A204.1 (cell line): ENCODE results near the gene NXPH3.
A peak's percentile ranks its signal among the peaks of the same experiment; 100 is the strongest.
"Not testable (repeated sequence)": the region's sequence is repeated elsewhere in the genome, so short reads cannot be mapped to it uniquely, and the experiment has no call there.

Experiments
- FAIRE-seq: peaks from 2 replicates; lab custom pipeline; 2012; peaks lifted over from hg19 to GRCh38; lab: Jason Lieb, UNC

Gene NXPH3

GRCh38 chr17:49554694-49555494 lies 20.8 kb upstream of the NXPH3 start:
- FAIRE-seq: no peak

GRCh38 chr17:49555495-49556222 lies 20.0 kb upstream of the NXPH3 start:
- FAIRE-seq: no peak

- FAIRE-seq: no peak
Measured at GRCh38 chr17:49556223-49556943, 19.3 kb upstream of the NXPH3 start.

GRCh38 chr17:49557312-49558024 lies 18.2 kb upstream of the NXPH3 start:
- FAIRE-seq: no peak

- FAIRE-seq: no peak
Measured at GRCh38 chr17:49564638-49565037, 11.0 kb upstream of the NXPH3 start.

GRCh38 chr17:49565948-49566491 lies 9.7 kb upstream of the NXPH3 start:
- FAIRE-seq: no peak

GRCh38 chr17:49566668-49567071 lies 9.0 kb upstream of the NXPH3 start:
- FAIRE-seq: no peak

- no peak for FAIRE-seq
Measured at GRCh38 chr17:49567104-49567521, 8.6 kb upstream of the NXPH3 start.

GRCh38 chr17:49567871-49568694 lies 7.6 kb upstream of the NXPH3 start:
- peak; percentile 14 for FAIRE-seq

- not testable (repeated sequence) for FAIRE-seq
Measured at GRCh38 chr17:49568695-49569047, 7.0 kb upstream of the NXPH3 start.

- FAIRE-seq: no peak
Measured at GRCh38 chr17:49570540-49571242, 5.0 kb upstream of the NXPH3 start.

- no peak for FAIRE-seq
Measured at GRCh38 chr17:49571283-49571682, 4.4 kb upstream of the NXPH3 start.

- FAIRE-seq: no peak
Measured at GRCh38 chr17:49571764-49572163, 3.9 kb upstream of the NXPH3 start.

- no peak for FAIRE-seq
Measured at GRCh38 chr17:49572226-49572625, 3.4 kb upstream of the NXPH3 start.

GRCh38 chr17:49572806-49573420 lies 2.8 kb upstream of the NXPH3 start:
- FAIRE-seq: no peak

- FAIRE-seq: no peak
Measured at GRCh38 chr17:49573510-49574322, 2.0 kb upstream of the NXPH3 start.

GRCh38 chr17:49574323-49574781 lies 1.3 kb upstream of the NXPH3 start:
- FAIRE-seq: no peak

GRCh38 chr17:49574945-49575678 lies 559 bp upstream of the NXPH3 start:
- no peak for FAIRE-seq
